NCI-H446 (cell line): ENCODE results near the gene GRIA4.
"Not testable (repeated sequence)": the region's sequence is repeated elsewhere in the genome, so short reads cannot be mapped to it uniquely, and the experiment has no call there.

Experiments
- DNase-seq, 2 experiments: peaks; one replicate each; lab custom pipeline; 2025; lab: John Stamatoyannopoulos, UW

The GRIA4 gene

DNA sequence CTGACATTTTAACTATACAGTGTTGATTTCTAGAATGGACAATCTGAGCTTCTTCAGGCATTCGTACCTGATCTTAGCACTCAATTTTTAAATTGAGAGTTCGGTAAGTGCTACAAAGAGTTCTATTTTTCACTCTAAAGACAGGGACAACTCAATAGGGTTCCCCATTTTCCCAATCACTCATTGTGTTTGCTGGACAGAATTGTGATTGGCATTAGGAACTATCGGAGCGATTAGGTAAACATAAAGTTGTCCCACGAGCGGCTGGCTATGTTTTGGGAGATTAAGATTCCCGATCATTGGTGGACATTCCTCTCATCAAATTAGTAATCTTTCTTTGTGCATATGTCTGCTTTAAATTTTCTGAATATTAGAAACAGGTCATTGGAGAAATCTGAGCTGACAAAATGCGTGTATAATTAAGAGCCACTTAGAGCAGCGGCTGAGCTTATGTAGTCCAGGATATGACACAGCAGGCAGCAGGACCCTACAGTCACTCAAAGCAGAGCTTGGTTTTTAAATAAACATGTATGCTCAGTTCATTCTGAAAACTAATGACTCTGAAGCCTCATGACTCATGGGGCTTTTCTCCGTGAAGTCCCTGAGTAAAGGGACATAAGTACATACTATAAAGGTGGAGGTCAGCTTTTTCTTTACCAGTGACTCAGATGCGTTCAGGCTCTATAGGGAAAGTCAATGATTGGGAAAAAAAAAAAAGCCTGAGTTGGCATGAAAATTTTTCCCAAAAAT, 109.4 kb downstream of the GRIA4 start:
- DNase-seq = peak; percentile 56 to 73

DNA sequence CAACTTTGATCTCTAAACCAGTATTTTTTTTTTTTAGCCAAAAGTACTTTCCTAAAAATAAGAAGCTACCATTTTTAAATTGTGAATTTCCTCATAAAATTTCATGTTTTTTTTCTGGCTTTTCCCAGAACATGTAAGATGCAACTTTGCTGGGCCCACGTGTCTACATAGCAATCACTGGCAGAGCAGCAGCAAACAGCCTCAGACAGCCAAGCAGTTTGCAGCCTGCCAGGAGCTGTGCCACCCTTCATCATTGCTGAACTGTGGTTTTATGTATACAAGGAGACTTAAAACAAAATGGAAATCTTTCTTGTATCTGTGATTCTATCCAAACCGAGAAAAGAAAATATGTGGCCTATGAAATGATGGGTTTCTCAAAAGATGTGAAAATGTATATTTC, 110.2 kb downstream of the GRIA4 start:
- peak; percentile 34 to 71 for DNase-seq

DNA sequence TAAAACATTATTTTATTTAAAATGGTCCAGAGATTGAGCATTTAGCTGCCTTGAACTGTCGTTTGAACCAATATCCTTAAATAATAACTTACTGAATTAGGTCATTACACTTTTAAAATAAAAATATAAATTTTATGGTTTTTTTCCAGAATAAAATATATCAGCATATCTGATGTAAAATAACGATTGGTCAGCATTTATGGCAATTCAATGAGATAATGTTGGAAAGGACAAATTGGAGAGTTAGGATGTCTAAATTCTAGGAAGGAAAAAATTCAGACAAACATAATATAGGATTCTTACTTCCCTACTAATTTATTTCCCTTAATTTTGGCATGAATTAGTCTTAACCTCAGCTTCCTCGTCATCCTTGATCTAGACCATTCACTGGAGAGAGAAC, 113.4 kb downstream of the GRIA4 start:
- DNase-seq = no peak

DNA sequence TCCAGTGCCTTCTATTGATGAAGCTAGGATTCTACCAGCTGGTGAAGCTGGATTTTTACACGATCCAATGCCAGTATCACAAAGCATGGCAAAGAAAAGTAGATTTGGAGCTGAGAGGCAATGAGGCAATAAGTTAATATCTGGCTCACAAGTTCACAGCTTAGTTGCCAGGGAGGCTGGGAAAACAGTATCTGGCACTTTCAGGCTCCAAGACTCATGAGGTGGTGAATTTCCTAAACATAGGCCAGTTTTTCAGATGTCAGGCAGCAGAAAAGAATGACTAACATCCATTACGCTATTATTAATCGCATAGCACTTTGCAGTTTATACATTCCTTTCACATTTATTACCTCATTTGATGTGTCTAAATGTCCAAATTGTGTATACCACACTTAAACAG, 122.7 kb downstream of the GRIA4 start:
- peak; percentile 23 to 55 for DNase-seq

DNA sequence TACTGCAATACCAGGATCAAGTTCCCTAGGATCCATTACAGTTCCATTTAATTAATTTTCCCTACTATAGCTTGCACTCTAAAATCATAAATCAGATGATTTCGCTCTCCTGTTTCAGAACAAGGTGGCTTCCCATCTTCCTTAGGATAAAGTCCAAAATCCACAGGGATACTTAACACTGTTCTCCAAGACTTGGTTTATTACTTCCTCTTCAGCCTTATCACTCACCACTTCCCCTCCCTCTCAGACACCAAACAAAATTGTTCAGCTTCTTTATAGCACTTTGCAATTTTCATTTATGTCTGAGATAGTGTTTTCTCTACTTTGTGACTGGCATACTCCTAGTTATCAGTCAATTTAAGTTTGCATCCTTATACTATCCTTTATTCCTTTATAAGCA, 124.6 kb downstream of the GRIA4 start:
- DNase-seq = no peak

DNA sequence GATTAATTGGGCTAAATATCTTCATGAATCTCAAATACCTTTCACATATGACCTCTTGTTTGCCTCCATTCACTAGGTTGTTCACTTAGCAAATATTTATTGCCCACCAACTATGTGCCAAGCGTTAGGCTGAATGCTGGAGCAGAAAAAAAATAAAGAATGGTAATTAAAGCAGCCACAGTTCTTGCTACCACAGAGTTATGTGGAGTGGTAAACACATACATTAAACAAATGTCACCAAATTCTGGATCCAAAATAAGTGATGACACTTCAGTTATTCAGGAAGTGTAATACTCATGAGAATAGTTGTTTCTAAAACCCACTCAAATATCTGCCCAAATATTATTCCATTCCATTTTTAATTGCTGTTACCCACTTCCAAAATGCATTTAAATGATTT, 128.4 kb downstream of the GRIA4 start:
- DNase-seq = no peak

DNA sequence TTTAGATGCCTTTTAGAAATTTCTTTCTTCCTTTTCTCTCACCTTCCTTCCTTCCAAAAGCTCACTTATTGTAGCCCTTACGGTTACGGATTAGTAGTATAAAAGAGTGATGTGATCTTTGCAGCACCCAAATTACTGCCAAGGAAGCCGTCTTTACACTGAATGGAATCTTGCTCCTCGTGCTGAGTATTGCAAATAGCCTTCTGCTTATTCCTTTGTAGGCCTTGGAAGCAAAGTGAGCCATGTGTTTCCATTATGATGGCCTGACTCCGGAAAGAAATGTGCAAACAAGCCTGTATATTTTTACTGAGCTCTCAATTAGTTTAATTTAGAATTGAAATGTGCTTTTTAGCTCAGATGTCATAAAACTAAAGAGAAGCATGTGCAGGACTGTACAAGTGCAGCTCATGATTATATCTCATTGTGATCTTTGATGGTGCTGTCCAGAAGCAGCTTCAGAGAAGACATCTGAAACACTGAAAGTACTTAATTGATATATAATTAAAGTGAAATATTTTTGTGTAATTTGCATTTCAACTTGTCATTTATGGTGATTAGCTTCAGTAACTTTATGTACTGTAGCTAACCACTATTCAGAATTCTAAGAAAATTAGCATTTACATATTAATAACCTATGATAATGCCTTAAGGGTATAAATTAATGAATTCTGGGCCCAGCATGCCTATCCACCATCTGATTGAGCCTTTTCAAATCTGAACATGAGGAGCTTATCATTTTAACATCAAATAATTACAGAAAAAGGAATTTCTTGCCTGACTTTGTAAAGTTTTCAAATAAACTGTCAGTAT, 129.3 kb downstream of the GRIA4 start:
- peak; percentile 10 to 63 for DNase-seq

DNA sequence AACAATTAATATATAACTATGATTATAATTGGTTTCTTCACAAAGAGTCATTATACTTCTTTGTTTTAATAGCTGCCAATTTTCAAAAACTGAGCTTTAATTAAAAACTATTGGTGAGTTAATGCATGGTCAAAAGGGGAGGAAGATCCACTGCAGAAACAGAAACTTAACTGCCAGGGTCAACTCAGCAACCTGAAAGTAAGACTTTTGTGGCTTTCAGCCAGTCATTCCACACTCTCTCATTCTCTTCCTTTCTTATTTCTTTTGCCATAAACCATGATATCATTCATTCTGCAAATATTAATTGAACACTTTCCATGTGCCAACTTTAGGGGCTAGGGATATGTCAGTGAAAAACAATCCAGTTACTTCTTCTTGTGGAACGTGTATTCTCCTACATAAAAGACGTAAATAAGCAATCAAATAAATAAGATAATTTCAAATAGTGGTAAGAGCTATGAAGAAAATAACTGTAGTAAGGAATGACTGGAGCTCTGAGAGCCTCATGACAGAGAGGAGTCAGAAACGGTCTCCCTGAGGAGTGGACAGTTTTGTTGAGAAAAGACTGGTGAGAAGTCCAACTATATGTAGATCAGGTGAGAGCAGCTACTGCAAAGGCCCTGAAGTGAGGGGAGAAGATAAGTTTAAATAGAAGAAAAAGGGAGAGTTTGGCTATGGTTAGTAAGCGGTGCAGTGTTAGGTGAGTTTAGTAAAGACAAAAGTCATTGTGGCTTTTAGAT, 130.5 kb downstream of the GRIA4 start:
- DNase-seq = no peak

DNA sequence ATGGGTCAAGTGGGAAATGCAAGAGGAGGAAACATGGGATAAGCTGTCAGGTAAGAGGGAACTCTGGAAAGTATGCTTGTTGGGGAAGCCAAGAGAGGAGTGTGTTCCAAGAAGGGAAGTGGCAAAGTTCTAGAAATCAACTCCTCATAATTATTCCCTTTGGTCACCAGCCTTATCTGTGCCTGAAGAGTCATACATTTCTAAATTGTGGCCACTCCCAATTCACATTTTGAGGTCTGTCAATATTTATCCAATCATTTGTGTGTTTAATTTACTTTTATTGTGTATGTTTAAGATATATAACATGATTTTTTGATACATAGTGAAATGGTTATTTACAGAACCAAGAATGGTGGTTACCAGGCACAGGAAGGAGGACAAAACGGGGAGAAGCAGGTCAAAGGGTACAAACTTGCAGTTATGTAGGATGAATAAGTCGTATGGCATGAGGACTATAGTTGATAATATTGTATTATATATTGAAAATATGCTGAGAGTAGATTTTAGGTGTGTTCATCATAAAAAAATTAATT, 131.7 kb downstream of the GRIA4 start:
- DNase-seq = no peak

DNA sequence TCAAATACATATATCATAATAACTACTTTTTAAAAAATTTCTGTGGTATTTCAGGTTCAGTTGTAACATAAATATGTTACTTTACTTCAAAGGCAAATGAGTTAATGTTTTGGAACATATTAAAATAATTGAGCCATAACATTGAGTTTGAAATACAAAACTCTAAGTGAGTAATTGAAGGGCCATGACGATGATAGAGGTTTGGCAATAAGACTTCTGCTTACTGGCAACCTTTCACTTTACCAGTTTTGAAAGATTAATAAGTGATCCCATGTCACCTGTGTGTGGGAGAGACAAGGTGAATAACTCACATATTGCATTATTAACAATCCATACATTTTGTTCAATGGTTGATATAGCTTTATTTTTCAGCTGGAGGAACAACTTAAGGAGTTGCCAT, 144.4 kb downstream of the GRIA4 start:
- no peak for DNase-seq

DNA sequence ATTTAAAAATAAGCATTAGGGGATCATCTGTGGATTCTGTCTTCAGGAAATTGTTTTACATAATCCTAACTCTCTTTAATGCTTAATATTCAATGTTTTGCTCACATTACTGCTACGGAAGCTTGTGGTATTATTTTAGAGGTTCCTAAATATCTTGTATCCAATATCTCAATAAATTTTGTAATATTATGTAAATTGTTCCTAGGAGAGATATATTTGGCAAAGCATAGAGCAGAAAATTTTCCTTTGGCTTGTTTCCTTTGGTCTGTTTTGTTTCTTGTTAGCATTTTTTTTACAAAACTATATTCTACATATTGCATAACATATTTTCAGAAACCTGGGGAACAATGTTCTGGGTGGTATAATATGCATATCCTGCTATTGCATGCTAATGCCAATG, 144.8 kb downstream of the GRIA4 start:
- no peak for DNase-seq

DNA sequence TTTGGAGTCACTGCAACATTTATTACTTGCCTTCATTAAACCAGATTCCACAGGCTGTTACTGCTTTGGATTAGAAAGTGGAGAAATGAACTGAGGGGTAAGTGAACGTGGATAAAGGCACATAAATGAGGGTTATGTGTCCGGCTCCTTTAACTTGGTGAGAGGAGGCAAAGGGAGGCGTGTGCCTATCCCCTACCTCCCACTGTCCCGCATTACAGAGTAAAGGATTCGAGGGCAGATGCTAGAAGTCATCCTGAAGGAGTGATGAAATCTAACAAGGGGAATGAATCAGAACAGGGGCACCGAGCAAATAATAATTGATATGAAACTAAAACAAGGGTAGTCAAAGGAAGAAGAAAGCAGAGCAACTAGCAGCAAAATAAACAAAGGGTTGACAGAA, 147.2 kb downstream of the GRIA4 start:
- DNase-seq = no peak

DNA sequence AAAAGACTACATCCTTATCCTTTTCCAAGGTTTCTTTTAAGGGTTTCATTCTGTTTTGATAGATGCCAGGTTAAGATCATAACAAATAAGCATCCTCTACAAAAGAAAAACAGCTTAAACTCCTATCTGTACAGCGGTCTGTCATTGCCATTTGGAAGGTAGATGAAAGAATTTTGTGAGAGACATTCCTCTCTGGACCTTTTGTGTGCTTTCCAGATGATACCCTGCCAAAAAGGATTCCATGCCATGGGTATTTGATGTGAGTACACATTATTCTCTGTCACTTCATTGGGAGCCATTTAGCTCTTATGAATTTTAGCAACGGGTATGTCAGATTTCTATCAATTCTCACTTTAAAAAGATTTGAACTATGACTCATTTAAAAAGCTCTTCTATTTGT, 153.7 kb downstream of the GRIA4 start:
- peak in 1 of 2 experiments; percentile 40 for DNase-seq

DNA sequence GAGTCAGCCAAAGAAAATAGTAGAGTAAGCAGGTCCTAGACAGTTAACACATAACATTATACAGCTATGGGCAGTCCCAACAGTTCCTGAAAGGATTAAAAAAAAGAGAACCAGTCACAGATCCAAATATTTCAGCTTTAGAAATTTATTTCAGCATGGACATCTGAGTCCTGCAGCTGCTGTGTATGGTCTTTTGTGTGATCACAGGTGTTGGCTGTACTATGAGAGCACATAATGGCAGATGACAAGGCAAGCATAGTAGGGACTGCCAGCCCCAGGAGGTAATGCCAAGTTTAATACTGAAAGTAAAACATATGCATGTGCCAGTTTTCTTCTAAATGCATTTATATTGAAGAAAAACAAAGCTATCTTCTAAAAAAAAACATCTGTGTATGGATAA, 158.1 kb downstream of the GRIA4 start:
- DNase-seq = peak; percentile 24 to 64

DNA sequence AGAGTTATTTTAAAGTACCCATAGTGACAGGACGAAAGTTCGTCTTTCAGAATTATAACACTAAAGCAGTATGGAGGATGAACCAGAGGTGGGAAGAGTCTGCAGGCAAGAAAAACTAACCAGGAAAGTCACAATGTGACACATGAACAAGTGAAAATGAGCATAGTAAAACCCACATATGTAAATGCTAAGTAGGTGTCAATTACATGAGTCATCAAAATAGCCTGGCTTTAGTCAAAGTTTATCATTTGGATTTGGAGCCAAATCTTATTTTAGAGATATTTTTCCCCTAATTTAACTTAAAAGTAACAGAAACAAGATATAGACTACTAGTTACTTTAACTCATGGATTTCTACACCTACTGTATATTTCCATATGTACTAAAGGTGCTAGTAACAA, 159.8 kb downstream of the GRIA4 start:
- DNase-seq = no peak

DNA sequence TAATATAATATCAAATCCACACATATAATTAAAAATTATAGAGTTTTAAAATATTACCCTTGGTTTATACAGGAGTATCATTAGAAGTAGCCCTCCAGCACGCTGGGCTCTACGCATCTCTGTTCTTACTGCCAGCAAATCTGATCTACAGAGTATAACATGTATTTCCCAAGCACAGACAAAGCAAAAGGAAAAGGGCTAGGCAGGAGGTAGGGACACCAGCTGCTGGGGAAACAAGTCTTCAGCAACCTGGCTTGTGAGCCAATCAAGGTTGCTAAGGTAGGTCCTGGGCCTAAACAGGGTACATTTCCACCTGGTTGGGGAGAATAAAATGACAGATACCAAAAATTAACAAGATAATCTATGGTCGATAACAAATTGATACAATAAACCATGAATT, 163.6 kb downstream of the GRIA4 start:
- not testable (repeated sequence) for DNase-seq

DNA sequence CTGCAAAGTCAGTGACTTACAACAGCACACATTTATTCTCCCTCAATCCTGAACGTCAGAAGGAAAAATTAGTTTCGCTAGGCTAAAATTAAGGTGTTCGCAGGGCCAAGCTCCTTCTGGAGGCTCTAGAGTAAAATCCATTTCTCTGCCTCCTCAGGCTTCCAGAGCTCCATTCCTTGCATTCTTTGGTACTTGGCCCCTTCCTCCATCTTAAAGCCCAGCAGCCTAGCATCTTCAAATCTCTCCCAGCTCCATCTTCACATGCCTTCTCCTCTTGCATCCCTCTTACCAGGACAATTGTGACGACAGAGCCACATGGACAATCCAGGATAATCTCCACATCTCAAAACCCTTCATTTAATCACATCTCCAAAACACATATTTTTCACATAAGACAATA, 165.0 kb downstream of the GRIA4 start:
- DNase-seq = no peak

DNA sequence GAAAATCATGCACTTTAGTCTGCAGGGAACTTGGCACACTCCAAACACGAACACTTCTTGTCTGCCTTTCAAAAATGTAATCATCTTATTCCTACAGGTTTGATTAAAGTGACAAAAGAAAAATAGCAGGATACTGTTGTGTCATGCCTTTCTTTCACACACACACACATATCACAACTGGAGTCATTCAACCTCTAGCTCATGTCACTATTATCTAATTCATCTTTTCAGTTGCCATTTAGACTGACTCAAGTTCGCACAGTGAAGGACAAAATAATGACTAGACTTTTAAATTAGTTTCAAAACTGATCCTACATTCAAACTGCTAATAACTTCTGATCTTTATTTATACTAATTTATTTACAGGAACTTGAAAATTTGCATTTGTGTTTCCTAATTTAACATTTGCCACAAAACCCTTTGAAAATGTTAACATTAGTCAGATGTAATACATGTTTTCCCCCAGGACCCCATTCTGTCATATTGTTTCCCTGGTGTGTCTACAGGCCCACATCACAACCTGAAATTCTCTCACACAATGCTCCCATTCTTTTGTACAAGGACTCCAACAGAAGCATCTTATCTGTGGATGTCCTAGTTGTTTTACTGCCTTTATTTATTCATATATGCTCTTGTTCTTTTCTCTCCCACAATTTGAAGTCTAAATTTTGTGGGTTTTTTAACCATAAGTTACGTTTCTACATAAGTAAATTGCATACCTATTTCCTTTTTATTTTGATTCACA, 171.1 kb downstream of the GRIA4 start:
- no peak for DNase-seq

DNA sequence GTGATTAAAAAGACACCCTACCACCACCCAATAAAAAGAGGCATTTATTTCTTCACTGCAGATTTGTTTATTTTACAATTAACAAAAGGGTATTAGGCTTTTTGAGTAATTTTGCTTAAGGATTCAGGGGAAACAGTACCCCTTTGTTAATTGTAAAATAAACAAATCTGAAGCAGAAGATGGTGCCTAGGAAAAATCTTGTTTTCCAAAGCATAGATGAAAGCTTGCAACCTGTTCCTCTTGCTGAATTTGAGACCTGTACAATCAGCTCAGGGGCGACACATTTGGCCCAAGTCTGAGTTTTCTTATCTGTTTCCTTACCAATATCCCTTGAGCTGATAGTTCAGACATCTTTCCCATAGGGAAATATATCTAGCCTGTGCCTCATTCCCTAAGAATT, 171.9 kb downstream of the GRIA4 start:
- DNase-seq = no peak

DNA sequence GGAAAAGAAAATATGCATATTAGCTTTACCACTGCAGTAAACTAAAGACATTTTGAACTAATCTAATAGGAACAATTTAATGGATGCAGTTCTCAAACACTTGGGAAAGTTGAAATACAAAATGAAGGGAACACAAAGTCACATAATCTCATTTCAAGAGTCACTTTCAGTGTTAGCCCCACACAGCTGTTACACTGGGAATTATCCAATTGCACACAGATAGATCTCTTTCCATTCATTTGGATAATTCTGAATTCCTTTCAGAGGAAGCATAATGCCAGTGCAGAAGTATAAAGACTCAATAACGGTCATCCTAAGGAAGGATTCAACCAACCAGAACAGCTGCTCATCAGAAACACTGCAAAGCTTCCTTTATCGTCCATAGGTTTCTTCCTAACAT, 173.3 kb downstream of the GRIA4 start:
- DNase-seq = no peak

DNA sequence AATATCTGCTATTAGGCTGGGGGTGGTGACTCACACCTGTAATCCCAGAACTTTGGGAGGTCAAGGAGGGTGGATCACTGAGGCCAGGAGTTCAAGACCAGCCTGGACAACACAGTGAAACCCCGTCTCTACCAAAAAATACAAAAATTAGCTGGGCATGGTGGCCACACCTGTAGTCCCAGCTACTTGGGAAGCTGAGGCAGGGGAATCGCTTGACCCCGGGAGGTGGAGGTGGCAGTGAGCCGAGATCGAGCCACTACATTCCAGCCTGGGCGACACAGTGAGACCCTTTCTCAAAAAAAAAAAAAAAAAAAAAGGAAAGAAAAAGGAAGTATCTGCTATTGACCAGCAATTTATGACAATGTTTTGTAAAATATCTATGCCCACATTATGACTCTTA, 176.0 kb downstream of the GRIA4 start:
- not testable (repeated sequence) for DNase-seq

DNA sequence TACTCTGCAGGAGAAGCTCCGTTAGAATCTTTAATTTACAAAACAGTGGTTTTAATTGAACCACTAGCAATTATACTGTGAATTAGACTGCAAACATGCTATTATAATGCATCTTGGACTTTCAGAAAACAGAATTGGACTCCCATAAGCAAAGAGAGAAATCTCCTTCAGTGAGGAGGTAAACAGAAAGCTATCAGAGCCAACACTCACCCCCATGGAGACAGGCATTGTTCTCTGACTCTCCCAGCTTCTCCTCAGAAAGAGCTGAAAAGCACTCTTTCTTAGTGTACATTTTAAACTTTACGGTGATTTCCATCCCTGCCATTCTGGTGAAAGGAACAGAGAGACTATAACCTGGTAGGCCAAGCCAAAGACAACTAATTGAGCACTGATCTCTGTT, 176.9 kb downstream of the GRIA4 start:
- DNase-seq = no peak
